Lower leg skin (tissue), 3 donors: ENCODE results near the gene CSRP2.

Experiments
- CTCF ChIP-seq, 3 donors: fragments of 450-650 bp; IDR thresholded peaks; one replicate each; pipeline ENCODE4 v1.5.1; 2016; ENCODE audit warnings: antibody characterized with exemption in 3 of 3, mild to moderate bottlenecking in 3 of 3, moderate library complexity in 2 of 3
- POLR2A ChIP-seq, 2 donors: fragments of 450-650 bp; IDR thresholded peaks; one replicate each; pipeline ENCODE4 v1.6.1; 2016 to 2017; ENCODE audit warnings: antibody characterized with exemption in 2 of 2, mild to moderate bottlenecking in 1 of 2, moderate library complexity in 1 of 2

- TF ChIP-seq CTCF (IDR thresholded peaks at IDR 0.05): no peak
- no peak for TF ChIP-seq POLR2A (IDR thresholded peaks at IDR 0.05)
These were observed 13.9 kb downstream of the CSRP2 start for GRCh38 chr12:76864791-76865400.
